ENCODE measurements around the gene FBRS. TPM values are rescaled to one million over a fixed set of nuclear protein-coding genes. Genes with fewer than 3 reads are reported as not detected.

The FBRS gene
- total and polyA plus RNA-seq, 2 of the 13 experiments (the other 11 are each of a cell fraction or from before 2014, with no cell fraction given) = 13.7 to 16.2 TPM

DNA sequence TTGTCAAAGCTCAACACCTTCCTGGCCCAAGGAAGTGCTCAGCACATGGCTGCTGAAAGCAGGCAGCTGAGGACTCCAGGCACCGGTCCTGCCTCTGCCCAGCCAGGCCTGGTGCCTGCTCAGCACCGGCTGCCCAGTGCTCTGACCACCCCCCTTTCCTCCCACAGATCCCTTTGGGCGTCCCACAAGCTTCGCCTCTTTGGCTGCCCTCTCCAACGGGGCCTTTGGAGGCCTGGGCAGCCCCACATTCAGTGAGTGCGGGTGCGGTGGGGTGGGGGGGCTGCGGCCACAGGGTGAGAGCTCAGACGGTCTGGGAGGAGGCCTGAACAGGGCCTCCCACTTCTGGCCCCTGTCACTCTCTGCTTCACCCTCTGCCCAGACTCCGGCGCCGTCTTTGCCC is 10.2 kb downstream of the FBRS start:
- intact Hi-C loops (cut with micrococcal nuclease; ENCODE audit: unreplicated experiment) (no loop called here), in situ Hi-C loops (cut with HindIII; ENCODE audit: extremely low pct_ligation_motif_present, low pct_unique_long_range_greater_than_20kb) (loop anchor here (25.0 kb wide), 1 partner anchor 856 kb away; the partner anchor contains the start of genes MAZ, MVP, PAGR1 and PRRT2)
- H3K9ac ChIP-seq (ENCODE audit: insufficient read depth, low read depth, low read length) = no peak overlapping the region
- H3K4me3 ChIP-seq (replicated peaks in 1 of 3; ENCODE audit: insufficient read depth in 1 of 3, low read depth in 2 of 3, low read length in 3 of 3) = no peak overlapping the region
- H3K79me2 ChIP-seq (ENCODE audit: insufficient read depth, low read length) = peaks cover 5% of the 10 kb centered on the region
- no peak overlapping the region for H2AFZ ChIP-seq (ENCODE audit: low read length)
- TF ChIP-seq ZNF24 (IDR thresholded peaks at IDR 0.05) (no peak), AGO2 (optimal IDR thresholded peaks at IDR 0.05; ENCODE audit: low read depth, low read length) (peak; percentile 23), TAF15 (IDR thresholded peaks at IDR 0.05; ENCODE audit: low read depth, low read length, poor library complexity, severe bottlenecking) (no peak), ZNF274 (CRISPR knock-in tag; IDR thresholded peaks at IDR 0.05) (no peak), ZNF788 (CRISPR knock-in tag; IDR thresholded peaks at IDR 0.05; ENCODE audit: borderline replicate concordance) (no peak), ZNF235 (CRISPR knock-in tag; IDR thresholded peaks at IDR 0.05; ENCODE audit: borderline replicate concordance) (no peak), KLF15 (CRISPR knock-in tag; IDR thresholded peaks at IDR 0.05; ENCODE audit: borderline replicate concordance) (no peak), ZNF781 (CRISPR knock-in tag; IDR thresholded peaks at IDR 0.05; ENCODE audit: borderline replicate concordance, not compliant biosample characterization) (no peak), POLR2G (IDR thresholded peaks at IDR 0.05; ENCODE audit: low read depth, low read length) (0 out of 2 replicates have a peak, but pooled peaks have one; percentile 3), ZNF468 (CRISPR knock-in tag; IDR thresholded peaks at IDR 0.05) (no peak), MTF1 (CRISPR knock-in tag; IDR thresholded peaks at IDR 0.05) (no peak), ZNF329 (CRISPR knock-in tag; IDR thresholded peaks at IDR 0.05; ENCODE audit: low read depth) (no peak), ZNF607 (CRISPR knock-in tag; IDR thresholded peaks at IDR 0.05; ENCODE audit: borderline replicate concordance) (no peak), KLF9 (CRISPR knock-in tag; IDR thresholded peaks at IDR 0.05; ENCODE audit: low read depth) (no peak), RBFOX2 (IDR thresholded peaks at IDR 0.05; ENCODE audit: low read depth, low read length) (peak; percentile 40; the same call in 1 of the 2 replicates)
- TF ChIP-seq, protein P1, sequence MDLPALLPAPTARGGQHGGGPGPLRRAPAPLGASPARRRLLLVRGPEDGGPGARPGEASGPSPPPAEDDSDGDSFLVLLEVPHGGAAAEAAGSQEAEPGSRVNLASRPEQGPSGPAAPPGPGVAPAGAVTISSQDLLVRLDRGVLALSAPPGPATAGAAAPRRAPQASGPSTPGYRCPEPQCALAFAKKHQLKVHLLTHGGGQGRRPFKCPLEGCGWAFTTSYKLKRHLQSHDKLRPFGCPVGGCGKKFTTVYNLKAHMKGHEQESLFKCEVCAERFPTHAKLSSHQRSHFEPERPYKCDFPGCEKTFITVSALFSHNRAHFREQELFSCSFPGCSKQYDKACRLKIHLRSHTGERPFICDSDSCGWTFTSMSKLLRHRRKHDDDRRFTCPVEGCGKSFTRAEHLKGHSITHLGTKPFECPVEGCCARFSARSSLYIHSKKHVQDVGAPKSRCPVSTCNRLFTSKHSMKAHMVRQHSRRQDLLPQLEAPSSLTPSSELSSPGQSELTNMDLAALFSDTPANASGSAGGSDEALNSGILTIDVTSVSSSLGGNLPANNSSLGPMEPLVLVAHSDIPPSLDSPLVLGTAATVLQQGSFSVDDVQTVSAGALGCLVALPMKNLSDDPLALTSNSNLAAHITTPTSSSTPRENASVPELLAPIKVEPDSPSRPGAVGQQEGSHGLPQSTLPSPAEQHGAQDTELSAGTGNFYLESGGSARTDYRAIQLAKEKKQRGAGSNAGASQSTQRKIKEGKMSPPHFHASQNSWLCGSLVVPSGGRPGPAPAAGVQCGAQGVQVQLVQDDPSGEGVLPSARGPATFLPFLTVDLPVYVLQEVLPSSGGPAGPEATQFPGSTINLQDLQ (CRISPR knock-in tag; IDR thresholded peaks at IDR 0.05) = no peak
- TF ChIP-seq, protein P2, sequence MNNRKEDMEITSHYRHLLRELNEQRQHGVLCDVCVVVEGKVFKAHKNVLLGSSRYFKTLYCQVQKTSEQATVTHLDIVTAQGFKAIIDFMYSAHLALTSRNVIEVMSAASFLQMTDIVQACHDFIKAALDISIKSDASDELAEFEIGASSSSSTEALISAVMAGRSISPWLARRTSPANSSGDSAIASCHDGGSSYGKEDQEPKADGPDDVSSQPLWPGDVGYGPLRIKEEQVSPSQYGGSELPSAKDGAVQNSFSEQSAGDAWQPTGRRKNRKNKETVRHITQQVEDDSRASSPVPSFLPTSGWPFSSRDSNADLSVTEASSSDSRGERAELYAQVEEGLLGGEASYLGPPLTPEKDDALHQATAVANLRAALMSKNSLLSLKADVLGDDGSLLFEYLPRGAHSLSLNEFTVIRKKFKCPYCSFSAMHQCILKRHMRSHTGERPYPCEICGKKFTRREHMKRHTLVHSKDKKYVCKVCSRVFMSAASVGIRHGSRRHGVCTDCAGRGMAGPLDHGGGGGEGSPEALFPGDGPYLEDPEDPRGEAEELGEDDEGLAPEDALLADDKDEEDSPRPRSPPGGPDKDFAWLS (CRISPR knock-in tag; IDR thresholded peaks at IDR 0.05; ENCODE audit: borderline replicate concordance) = no peak
- TF ChIP-seq, protein P3, sequence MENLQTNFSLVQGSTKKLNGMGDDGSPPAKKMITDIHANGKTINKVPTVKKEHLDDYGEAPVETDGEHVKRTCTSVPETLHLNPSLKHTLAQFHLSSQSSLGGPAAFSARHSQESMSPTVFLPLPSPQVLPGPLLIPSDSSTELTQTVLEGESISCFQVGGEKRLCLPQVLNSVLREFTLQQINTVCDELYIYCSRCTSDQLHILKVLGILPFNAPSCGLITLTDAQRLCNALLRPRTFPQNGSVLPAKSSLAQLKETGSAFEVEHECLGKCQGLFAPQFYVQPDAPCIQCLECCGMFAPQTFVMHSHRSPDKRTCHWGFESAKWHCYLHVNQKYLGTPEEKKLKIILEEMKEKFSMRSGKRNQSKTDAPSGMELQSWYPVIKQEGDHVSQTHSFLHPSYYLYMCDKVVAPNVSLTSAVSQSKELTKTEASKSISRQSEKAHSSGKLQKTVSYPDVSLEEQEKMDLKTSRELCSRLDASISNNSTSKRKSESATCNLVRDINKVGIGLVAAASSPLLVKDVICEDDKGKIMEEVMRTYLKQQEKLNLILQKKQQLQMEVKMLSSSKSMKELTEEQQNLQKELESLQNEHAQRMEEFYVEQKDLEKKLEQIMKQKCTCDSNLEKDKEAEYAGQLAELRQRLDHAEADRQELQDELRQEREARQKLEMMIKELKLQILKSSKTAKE (CRISPR knock-in tag; IDR thresholded peaks at IDR 0.05; ENCODE audit: borderline replicate concordance) = no peak
- ATAC-seq = no peak
- peaks cover 41 to 62% of the 10 kb centered on the region in 2 experiments for H3K36me3 ChIP-seq (replicated peaks in 1 of 2; ENCODE audit: control insufficient read depth in 1 of 2, insufficient read depth in 2 of 2, low read length in 2 of 2)
- ChIA-PET POLR2A (no interaction called here), CTCF (ENCODE audit: low intra/inter-chr PET ratio, low total read pairs) (no interaction called here)
- H3K9me3 ChIP-seq (ENCODE audit: low read length) = no peaks in the 10 kb centered on the region
- H3K27ac ChIP-seq (ENCODE audit: extremely low read length, insufficient read depth, low read length) = no peak overlapping the region
- no peak for DNase-seq (ENCODE audit: low spot score)
- no peaks in the 10 kb centered on the region for H3K27me3 ChIP-seq (ENCODE audit: control insufficient read depth in 1 of 2, insufficient read depth in 2 of 2, low read length in 2 of 2)
- no TSS peak for BruUV-seq (replicated peaks)
- FAIRE-seq = no peak
- H3K4me2 ChIP-seq (ENCODE audit: low read depth, low read length) = no peak overlapping the region
- peaks cover 4% of the 10 kb centered on the region; the same call in 1 of the 2 replicates for H4K20me1 ChIP-seq (ENCODE audit: insufficient read depth, low read length)
- 98% methylated on average over 12 of the region's 12 CpGs for WGBS (ENCODE audit: low lambda C conversion rate)
- H3K4me1 ChIP-seq (ENCODE audit: insufficient read depth, low read length) = no peaks in the 10 kb centered on the region
